Right renal cortex interstitium (tissue), 3 donors: ENCODE results near the gene BEST4. TPM values are rescaled to one million over a fixed set of nuclear protein-coding genes. Genes with fewer than 3 reads are reported as not detected.
A peak's percentile ranks its signal among the peaks of the same experiment; 100 is the strongest.
"Not testable (repeated sequence)": the region's sequence is repeated elsewhere in the genome, so short reads cannot be mapped to it uniquely, and the experiment has no call there.

Source experiments
- DNase-seq, 3 donors: peaks; one replicate each; pipeline ENCODE4 v3.0.0-alpha.2; 2013; ENCODE audit warnings: low read depth in 3 of 3, low spot score in 2 of 3
- polyA plus RNA-seq, 3 donors: library from polyadenylated mRNA; unstranded; fragments of 120-200 nt; gene quantifications; one replicate each; pipeline ENCODE4 v1.2.1, GENCODE V29; 2013; ENCODE audit not compliant: insufficient read length in 3 of 3

The BEST4 gene
- polyA plus RNA-seq, 3 donors: 0.68 to 1.0 (median 0.89) TPM

GRCh38 chr1:44819608-44820327 lies 31.8 kb upstream of the BEST4 start:
- peak in 2 of 3 donors; percentile 78 to 92 for DNase-seq

DNA sequence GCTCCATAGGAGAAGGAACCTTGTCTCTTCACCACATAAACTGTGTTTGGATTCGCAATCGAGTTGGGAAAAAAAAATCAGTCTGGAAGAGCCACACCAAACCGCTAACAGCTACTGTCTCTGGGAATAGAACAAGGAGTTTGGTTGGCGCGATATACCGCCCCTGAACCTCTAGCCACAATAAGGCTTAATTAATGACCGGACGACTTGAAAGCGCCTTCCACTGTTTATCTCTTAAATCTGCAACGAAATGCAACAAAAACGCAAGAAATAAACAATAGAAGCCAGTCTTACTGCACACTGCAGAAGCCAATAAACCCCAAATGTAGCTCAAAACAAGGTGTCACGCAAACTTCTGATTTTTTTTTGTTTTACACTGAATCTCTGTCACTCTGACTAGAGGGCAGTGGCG lies 31.2 kb upstream of the BEST4 start:
- no peak for DNase-seq

DNA sequence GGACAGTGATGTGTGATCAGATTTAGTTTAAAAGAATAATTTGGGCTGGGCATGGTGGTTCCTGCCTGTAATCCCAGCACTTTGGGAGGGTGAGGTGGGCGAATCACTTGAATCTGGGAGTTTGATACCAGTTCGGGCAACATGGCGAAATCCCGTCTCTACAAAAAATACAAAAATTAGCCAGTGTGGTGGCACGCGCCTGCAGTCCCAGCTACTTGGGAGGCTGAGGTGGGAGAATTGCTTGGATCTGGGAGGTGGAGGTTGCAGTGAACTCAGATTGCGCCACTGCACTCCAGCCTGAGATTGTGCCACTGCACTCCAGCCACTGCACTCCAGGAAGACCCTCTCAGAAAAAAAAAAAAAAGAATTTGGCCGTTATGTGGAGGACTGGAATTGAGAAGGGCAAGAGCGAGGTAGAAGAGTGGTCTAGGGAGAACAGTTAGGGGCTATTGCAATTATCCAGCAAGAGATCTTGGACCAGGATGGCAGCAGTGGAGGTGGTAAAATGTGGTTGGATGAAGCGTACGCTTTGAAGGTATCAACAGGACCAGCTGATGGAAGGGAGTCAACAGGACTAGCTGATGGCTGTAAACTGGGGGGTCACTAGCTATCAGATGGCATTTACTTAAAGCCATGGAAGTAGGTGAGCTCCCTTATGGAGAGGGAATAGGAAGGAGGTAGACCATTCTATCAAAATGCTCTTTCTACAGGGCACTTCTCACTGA lies 30.0 kb upstream of the BEST4 start:
- no peak for DNase-seq

GRCh38 chr1:44817307-44817706 lies 29.3 kb upstream of the BEST4 start:
- no peak for DNase-seq

GRCh38 chr1:44815926-44816325 lies 28.0 kb upstream of the BEST4 start:
- DNase-seq: not testable (repeated sequence)

GRCh38 chr1:44812822-44813543 lies 25.0 kb upstream of the BEST4 start:
- no peak for DNase-seq

- no peak for DNase-seq
Observed at GRCh38 chr1:44811234-44811633, 23.3 kb upstream of the BEST4 start.

GRCh38 chr1:44810762-44811105 lies 22.8 kb upstream of the BEST4 start:
- DNase-seq: not testable (repeated sequence)

GRCh38 chr1:44810101-44810761 lies 22.3 kb upstream of the BEST4 start:
- DNase-seq: no peak

- no peak for DNase-seq
Observed at GRCh38 chr1:44808938-44809917, 21.3 kb upstream of the BEST4 start.

- DNase-seq: peak in 1 of 3 donors; percentile 79
Observed at GRCh38 chr1:44808063-44808937, 20.3 kb upstream of the BEST4 start, which contains the start of gene BTBD19. Gene BTBD19, plus strand, starts transcription at chr1:44808523. Its CDS starts 298 bp downstream, at chr1:44808821.

DNA sequence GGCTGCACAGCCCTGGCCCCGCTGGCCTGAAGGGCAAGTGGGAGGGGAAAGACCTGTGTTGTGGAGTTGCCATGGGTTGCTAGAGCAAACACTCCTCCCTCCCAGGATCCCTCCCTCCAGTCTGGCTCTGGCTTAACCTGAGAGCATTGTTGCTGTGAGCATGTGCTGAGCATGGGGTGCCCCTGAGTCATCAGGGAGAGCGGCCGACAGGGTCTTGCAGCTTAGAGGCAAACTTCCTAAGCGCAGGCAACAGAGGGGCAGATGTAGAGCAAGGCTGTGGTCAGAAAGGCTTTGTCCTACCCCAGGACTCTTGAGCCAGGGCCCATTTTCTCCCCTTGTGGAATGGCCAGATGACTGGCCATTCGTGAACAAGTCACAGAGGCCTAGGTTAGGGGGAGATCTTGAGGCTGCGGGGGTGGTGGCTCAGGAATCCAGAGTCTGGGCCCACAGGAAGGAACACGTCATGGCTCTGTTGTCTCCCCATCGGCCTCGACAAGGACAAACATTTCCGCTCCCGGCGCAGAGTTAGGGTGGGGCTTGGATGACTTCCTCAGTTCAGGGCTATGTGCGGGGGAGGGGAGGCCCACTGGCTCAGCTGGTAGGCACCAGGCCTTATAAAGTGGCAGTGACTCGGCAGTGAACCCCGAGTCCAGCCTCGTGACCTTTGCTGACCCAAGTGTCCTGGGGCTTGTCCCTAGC lies 19.5 kb upstream of the BEST4 start:
- DNase-seq: peak; percentile 78 to 84 (median 82)

GRCh38 chr1:44806704-44807363 lies 18.9 kb upstream of the BEST4 start, which contains the start of gene DYNLT4:
Gene DYNLT4, minus strand, starts transcription at chr1:44807351. Its CDS starts 683 bp downstream, at chr1:44806668.
- DNase-seq: no peak

DNA sequence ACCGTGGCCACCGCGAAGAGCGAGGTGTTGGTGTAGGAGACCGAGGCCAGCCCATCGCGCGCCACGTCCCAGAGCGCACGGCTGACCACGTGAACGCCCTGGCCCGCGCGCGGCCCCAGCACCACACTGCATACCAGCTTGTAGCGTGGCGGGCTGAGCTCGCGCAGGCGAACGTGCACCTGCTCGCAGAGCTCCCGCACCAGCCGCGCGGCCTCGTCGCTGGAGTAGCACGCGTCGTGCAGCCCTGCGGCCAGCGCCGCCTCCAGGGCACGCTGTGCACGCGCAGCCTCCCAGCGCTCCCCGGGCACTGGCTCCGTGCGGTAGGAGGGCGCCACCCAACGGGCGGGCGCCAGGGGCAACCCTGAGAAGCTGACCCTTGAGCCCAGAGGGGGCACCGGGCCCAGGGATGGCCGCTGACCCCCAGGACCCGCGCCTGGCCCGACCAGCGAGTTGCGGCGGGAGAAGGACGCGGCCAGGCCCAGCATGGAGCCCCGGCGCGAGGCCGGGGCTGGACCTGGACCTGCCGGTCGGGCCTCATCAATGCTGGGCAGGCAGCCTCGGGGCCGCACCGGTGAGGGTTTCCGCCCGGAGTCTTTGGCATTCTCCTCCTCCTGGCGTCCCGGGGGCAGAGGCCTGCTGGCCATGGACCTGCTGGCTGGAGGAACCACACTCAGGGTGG lies 18.2 kb upstream of the BEST4 start:
- no peak for DNase-seq

DNA sequence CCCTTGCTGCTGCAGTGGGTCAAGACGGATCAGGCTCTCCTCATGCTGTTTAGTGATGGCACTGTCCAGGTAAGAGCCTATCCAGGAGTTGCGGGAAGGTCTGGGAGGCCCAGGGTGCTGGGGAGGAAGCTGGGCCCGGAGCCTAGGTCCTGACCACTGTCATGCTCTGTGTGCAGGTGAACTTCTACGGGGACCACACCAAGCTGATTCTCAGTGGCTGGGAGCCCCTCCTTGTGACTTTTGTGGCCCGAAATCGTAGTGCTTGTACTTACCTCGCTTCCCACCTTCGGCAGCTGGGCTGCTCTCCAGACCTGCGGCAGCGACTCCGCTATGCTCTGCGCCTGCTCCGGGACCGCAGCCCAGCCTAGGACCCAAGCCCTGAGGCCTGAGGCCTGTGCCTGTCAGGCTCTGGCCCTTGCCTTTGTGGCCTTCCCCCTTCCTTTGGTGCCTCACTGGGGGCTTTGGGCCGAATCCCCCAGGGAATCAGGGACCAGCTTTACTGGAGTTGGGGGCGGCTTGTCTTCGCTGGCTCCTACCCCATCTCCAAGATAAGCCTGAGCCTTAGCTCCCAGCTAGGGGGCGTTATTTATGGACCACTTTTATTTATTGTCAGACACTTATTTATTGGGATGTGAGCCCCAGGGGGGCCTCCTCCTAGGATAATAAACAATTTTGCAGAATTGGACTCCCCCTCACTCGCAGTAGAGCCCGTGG lies 17.5 kb upstream of the BEST4 start:
- DNase-seq: no peak
